Activated CD4-positive, alpha-beta memory T cell treated with anti-CD3 and anti-CD28 coated beads, Interleukin-2, amount 10 ng/mL, durations not matched to agents 7 days and 5 days (primary cell): ENCODE data around the gene DAW1. TPM values are rescaled to one million over a fixed set of nuclear protein-coding genes. Genes with fewer than 3 reads are reported as not detected.
A peak's percentile ranks its signal among the peaks of the same experiment; 100 is the strongest.

ENCODE experiments used
- CTCF ChIA-PET: fragments of 350-600 bp; sonication (Branson Sonifier 250); formaldehyde crosslinking; loops from one replicate; lab custom pipeline; 2021; ENCODE audit warnings: antibody characterized with exemption, inconsistent platforms; lab: Charles Lee
- POLR2A ChIA-PET: fragments of 350-600 bp; sonication (Branson Sonifier 250); formaldehyde crosslinking; loops from one replicate; lab custom pipeline; 2021; ENCODE audit warnings: antibody characterized with exemption; lab: Charles Lee
- DNase-seq: peaks from one replicate; pipeline ENCODE4 v3.0.0-alpha.2; 2020
- H3K27ac Mint-ChIP-seq: one replicate; pipeline ENCODE4 v1.8.0; 2021; ENCODE audit warnings: mild to moderate bottlenecking, mixed read lengths
- H3K27me3 Mint-ChIP-seq: one replicate; pipeline ENCODE4 v1.8.0; 2021; ENCODE audit warnings: mixed read lengths
- H3K36me3 Mint-ChIP-seq: one replicate; pipeline ENCODE4 v1.8.0; 2021; ENCODE audit warnings: low read depth, mixed read lengths
- H3K4me1 Mint-ChIP-seq: one replicate; pipeline ENCODE4 v1.8.0; 2021; ENCODE audit warnings: mixed read lengths
- H3K4me3 Mint-ChIP-seq: one replicate; pipeline ENCODE4 v1.8.0; 2021; ENCODE audit warnings: mild to moderate bottlenecking, mixed read lengths
- H3K9me3 Mint-ChIP-seq: one replicate; pipeline ENCODE4 v1.8.0; 2021; ENCODE audit warnings: mixed read lengths
- total RNA-seq, 2 experiments: library from RNA; stranded (reverse); gene quantifications; one replicate each; pipeline ENCODE4 v1.2.3, GENCODE V29; 2021

The DAW1 gene
- total RNA-seq, 2 experiments from 2014 or later, result not detected

GRCh38 chr2:227867386-227867785 is 4.0 kb upstream of the DAW1 start:
- no peaks in the 10 kb centered on the region for H3K4me1 Mint-ChIP-seq
- H3K36me3 Mint-ChIP-seq, result no peaks in the 10 kb centered on the region
- H3K4me3 Mint-ChIP-seq, result no peak overlapping the region
- ChIA-PET POLR2A (no interaction called here), CTCF (no interaction called here)
- no peak for DNase-seq
- H3K9me3 Mint-ChIP-seq, result no peaks in the 10 kb centered on the region
- H3K27me3 Mint-ChIP-seq, result peaks cover 8% of the 10 kb centered on the region
- no peak overlapping the region for H3K27ac Mint-ChIP-seq

GRCh38 chr2:227870710-227871374 is 589 bp upstream of the DAW1 start:
- POLR2A ChIA-PET, result no interaction called here
- Mint-ChIP-seq H3K36me3 (no peaks in the 10 kb centered on the region), H3K4me1 (no peaks in the 10 kb centered on the region), H3K27ac (no peak overlapping the region), H3K4me3 (no peak overlapping the region), H3K9me3 (no peaks in the 10 kb centered on the region), H3K27me3 (peaks cover 19% of the 10 kb centered on the region)
- no peak for DNase-seq
- CTCF ChIA-PET, result interaction anchor here (1.3 to 1.5 kb wide), 2 partner anchors 8 to 20 kb away, joined by 5 to 6 read pairs; no protein-coding TSS in a partner anchor

GRCh38 chr2:227872676-227873075 is 1.2 kb downstream of the DAW1 start:
- ChIA-PET CTCF (interaction anchor here (0.7 to 2.4 kb wide), 3 partner anchors 10 to 90 kb away, joined by 4 to 9 read pairs (median 5); no protein-coding TSS in a partner anchor), POLR2A (no interaction called here)
- H3K4me1 Mint-ChIP-seq, result no peaks in the 10 kb centered on the region
- H3K4me3 Mint-ChIP-seq, result no peak overlapping the region
- H3K9me3 Mint-ChIP-seq, result no peaks in the 10 kb centered on the region
- no peak overlapping the region for H3K27ac Mint-ChIP-seq
- H3K36me3 Mint-ChIP-seq, result no peaks in the 10 kb centered on the region
- DNase-seq, result no peak
- peaks cover 19% of the 10 kb centered on the region for H3K27me3 Mint-ChIP-seq

GRCh38 chr2:227876300-227876801 is 4.9 kb downstream of the DAW1 start:
- H3K36me3 Mint-ChIP-seq, result no peaks in the 10 kb centered on the region
- no peak overlapping the region for H3K4me3 Mint-ChIP-seq
- H3K27me3 Mint-ChIP-seq, result peaks cover 13% of the 10 kb centered on the region
- H3K9me3 Mint-ChIP-seq, result no peaks in the 10 kb centered on the region
- H3K27ac Mint-ChIP-seq, result no peak overlapping the region
- no peak for DNase-seq
- ChIA-PET POLR2A (no interaction called here), CTCF (interaction anchor here (4.0 kb wide), 1 partner anchor 13 kb away, joined by 21 read pairs; no protein-coding TSS in a partner anchor)
- no peaks in the 10 kb centered on the region for H3K4me1 Mint-ChIP-seq

GRCh38 chr2:227877421-227878310 is 6.2 kb downstream of the DAW1 start:
- no peaks in the 10 kb centered on the region for H3K9me3 Mint-ChIP-seq
- ChIA-PET CTCF (interaction anchor here (1.0 to 4.0 kb wide), 2 partner anchors 12 to 15 kb away, joined by 5 to 21 read pairs; no protein-coding TSS in a partner anchor), POLR2A (no interaction called here)

GRCh38 chr2:227880460-227880859 is 9.0 kb downstream of the DAW1 start:
- Mint-ChIP-seq H3K36me3 (no peaks in the 10 kb centered on the region), H3K4me1 (peaks cover 9% of the 10 kb centered on the region), H3K4me3 (no peak overlapping the region), H3K9me3 (no peaks in the 10 kb centered on the region), H3K27ac (no peak overlapping the region), H3K27me3 (no peaks in the 10 kb centered on the region)
- POLR2A ChIA-PET, result no interaction called here
- no peak for DNase-seq
- CTCF ChIA-PET, result interaction anchor here (1.0 to 4.0 kb wide), 2 partner anchors 9 to 222 kb away, joined by 5 to 21 read pairs; no protein-coding TSS in a partner anchor

More at GRCh38 chr2:227877421-227878310, 6.2 kb downstream of the DAW1 start:
- H3K36me3 Mint-ChIP-seq, result no peaks in the 10 kb centered on the region
- no peak overlapping the region for H3K27ac Mint-ChIP-seq
- peaks cover 5% of the 10 kb centered on the region for H3K4me1 Mint-ChIP-seq
- H3K4me3 Mint-ChIP-seq, result no peak overlapping the region
- peaks cover 9% of the 10 kb centered on the region for H3K27me3 Mint-ChIP-seq
- no peak for DNase-seq

- Mint-ChIP-seq H3K4me1 (peaks cover 9% of the 10 kb centered on the region), H3K36me3 (no peaks in the 10 kb centered on the region), H3K27me3 (no peaks in the 10 kb centered on the region), H3K9me3 (no peaks in the 10 kb centered on the region), H3K4me3 (no peak overlapping the region), H3K27ac (no peak overlapping the region)
- ChIA-PET POLR2A (no interaction called here), CTCF (interaction anchor here (0.7 to 1.0 kb wide), 2 partner anchors 9 to 281 kb away, joined by 3 to 5 read pairs; no protein-coding TSS in a partner anchor)
- no peak for DNase-seq
Measured at GRCh38 chr2:227881866-227882517, 10.6 kb downstream of the DAW1 start.

GRCh38 chr2:227884511-227884947 is 13.1 kb downstream of the DAW1 start:
- Mint-ChIP-seq H3K27me3 (peaks cover 2% of the 10 kb centered on the region), H3K9me3 (no peaks in the 10 kb centered on the region), H3K27ac (no peak overlapping the region), H3K36me3 (no peaks in the 10 kb centered on the region), H3K4me1 (peaks cover 9% of the 10 kb centered on the region), H3K4me3 (no peak overlapping the region)
- POLR2A ChIA-PET, result no interaction called here
- DNase-seq, result peak; percentile 65
- CTCF ChIA-PET, result no interaction called here

- no peaks in the 10 kb centered on the region for H3K9me3 Mint-ChIP-seq
- POLR2A ChIA-PET, result no interaction called here
- CTCF ChIA-PET, result interaction anchor here (0.6 to 2.1 kb wide), 7 partner anchors 12 to 1478 kb away, joined by 3 to 8 read pairs (median 4); no protein-coding TSS in a partner anchor
- no peak for DNase-seq
- H3K36me3 Mint-ChIP-seq, result no peaks in the 10 kb centered on the region
- H3K27me3 Mint-ChIP-seq, result peaks cover 2% of the 10 kb centered on the region
- H3K4me3 Mint-ChIP-seq, result no peak overlapping the region
- H3K4me1 Mint-ChIP-seq, result peaks cover 9% of the 10 kb centered on the region
- H3K27ac Mint-ChIP-seq, result no peak overlapping the region
Measured at GRCh38 chr2:227886149-227886548, 14.7 kb downstream of the DAW1 start.

- no peaks in the 10 kb centered on the region for H3K36me3 Mint-ChIP-seq
- no peak overlapping the region for H3K27ac Mint-ChIP-seq
- CTCF ChIA-PET, result interaction anchor here (1.2 to 4.0 kb wide), 4 partner anchors 10 to 230 kb away, joined by 3 to 21 read pairs (median 15); partner anchors contain the start of gene CCL20
- H3K4me1 Mint-ChIP-seq, result peaks cover 3% of the 10 kb centered on the region
- peaks cover 2% of the 10 kb centered on the region for H3K27me3 Mint-ChIP-seq
- POLR2A ChIA-PET, result no interaction called here
- H3K4me3 Mint-ChIP-seq, result no peak overlapping the region
- no peak for DNase-seq
- no peaks in the 10 kb centered on the region for H3K9me3 Mint-ChIP-seq
Measured at GRCh38 chr2:227888289-227888688, 16.9 kb downstream of the DAW1 start.

- no peaks in the 10 kb centered on the region for H3K9me3 Mint-ChIP-seq
- ChIA-PET POLR2A (no interaction called here), CTCF (interaction anchor here (3.7 to 4.0 kb wide), 3 partner anchors 10 to 231 kb away, joined by 14 to 21 read pairs (median 16); no protein-coding TSS in a partner anchor)
- no peak overlapping the region for H3K27ac Mint-ChIP-seq
- no peaks in the 10 kb centered on the region for H3K36me3 Mint-ChIP-seq
- H3K4me1 Mint-ChIP-seq, result peaks cover under 1% of the 10 kb centered on the region
- no peak overlapping the region for H3K4me3 Mint-ChIP-seq
- peaks cover 2% of the 10 kb centered on the region for H3K27me3 Mint-ChIP-seq
- no peak for DNase-seq
Measured at GRCh38 chr2:227889336-227889735, 17.9 kb downstream of the DAW1 start.

- peaks cover 5% of the 10 kb centered on the region for H3K27me3 Mint-ChIP-seq
- CTCF ChIA-PET, result interaction anchor here (0.7 to 4.0 kb wide), 19 partner anchors 9 to 1826 kb away, joined by 3 to 21 read pairs (median 5); partner anchors contain the start of gene DAW1
- no peaks in the 10 kb centered on the region for H3K4me1 Mint-ChIP-seq
- H3K4me3 Mint-ChIP-seq, result no peak overlapping the region
- no peak overlapping the region for H3K27ac Mint-ChIP-seq
- POLR2A ChIA-PET, result no interaction called here
- no peaks in the 10 kb centered on the region for H3K9me3 Mint-ChIP-seq
- DNase-seq, result no peak
- no peaks in the 10 kb centered on the region for H3K36me3 Mint-ChIP-seq
Measured at GRCh38 chr2:227890495-227891079, 19.2 kb downstream of the DAW1 start.
